Mesenchymal stem cell (in vitro differentiated cells and primary cell): ENCODE data around the gene NFIX.

Source experiments
- DNase-seq: peaks from one replicate; pipeline ENCODE4 v3.0.0-alpha.2; 2013
- H2AFZ ChIP-seq: one replicate; pipeline ENCODE4 v1.6.1; 2013; ENCODE audit warnings: low read depth, mild to moderate bottlenecking, control low read depth, inconsistent platforms, low read length, moderate library complexity
- H2AK5ac ChIP-seq: 2 replicates; pipeline ENCODE4 v1.6.1; 2013; ENCODE audit warnings: low read length, moderate library complexity, mild to moderate bottlenecking, inconsistent platforms; ENCODE audit not compliant: severe bottlenecking
- H2BK120ac ChIP-seq: one replicate; pipeline ENCODE4 v1.6.1; 2013; ENCODE audit warnings: low read depth, mild to moderate bottlenecking, inconsistent platforms, low read length, moderate library complexity
- H2BK12ac ChIP-seq, 2 experiments: one replicate each; pipeline ENCODE4 v1.6.1; 2013; ENCODE audit warnings: inconsistent platforms in 2 of 2, low read length in 2 of 2, mild to moderate bottlenecking in 2 of 2, moderate library complexity in 2 of 2, control low read depth in 1 of 2
- H2BK15ac ChIP-seq: one replicate; pipeline ENCODE4 v1.6.1; 2013; ENCODE audit warnings: mild to moderate bottlenecking, low read depth, inconsistent platforms; ENCODE audit not compliant: poor library complexity, severe bottlenecking
- H2BK5ac ChIP-seq: 2 replicates; pipeline ENCODE4 v1.6.1; 2013; ENCODE audit warnings: low read depth, mild to moderate bottlenecking, low read length, control low read depth, inconsistent platforms; ENCODE audit not compliant: poor library complexity, severe bottlenecking
- H3K14ac ChIP-seq, 2 experiments: one replicate each; pipeline ENCODE4 v1.6.1; 2013; ENCODE audit warnings: inconsistent platforms in 2 of 2, low read length in 2 of 2, control low read depth in 1 of 2, mild to moderate bottlenecking in 1 of 2, moderate library complexity in 1 of 2
- H3K18ac ChIP-seq, 2 experiments: one replicate each; pipeline ENCODE4 v1.6.1; 2013; ENCODE audit warnings: inconsistent platforms in 2 of 2, low read length in 2 of 2, control low read depth in 1 of 2, low read depth in 1 of 2, mild to moderate bottlenecking in 1 of 2
- H3K23ac ChIP-seq, 2 experiments: one replicate each; pipeline ENCODE4 v1.6.1; 2013; ENCODE audit warnings: inconsistent platforms in 2 of 2, low read length in 2 of 2, mild to moderate bottlenecking in 2 of 2, moderate library complexity in 2 of 2, control low read depth in 1 of 2
- H3K27ac ChIP-seq: 2 replicates; pipeline ENCODE4 v1.5.1; 2013; ENCODE audit warnings: mild to moderate bottlenecking, moderate library complexity, low read length, control low read depth, inconsistent platforms; ENCODE audit not compliant: poor library complexity, severe bottlenecking
- H3K27me3 ChIP-seq, 2 experiments: 2 replicates each; pipeline versions ENCODE4 v1.6.1 to v1.7.0; 2013; ENCODE audit warnings: low read length in 2 of 2, mild to moderate bottlenecking in 2 of 2, moderate library complexity in 2 of 2, control low read depth in 1 of 2, inconsistent platforms in 1 of 2; ENCODE audit not compliant: control insufficient read depth in 1 of 2, insufficient read depth in 1 of 2
- H3K36me3 ChIP-seq, 2 experiments: 2 replicates each; pipeline versions ENCODE4 v1.6.1 to v1.7.0; 2013; ENCODE audit warnings: low read length in 2 of 2, control low read depth in 1 of 2, inconsistent platforms in 1 of 2, low read depth in 1 of 2, mild to moderate bottlenecking in 1 of 2; ENCODE audit not compliant: insufficient read depth in 2 of 2, control insufficient read depth in 1 of 2
- H3K4ac ChIP-seq, 2 experiments: one replicate each; pipeline ENCODE4 v1.6.1; 2013; ENCODE audit warnings: inconsistent platforms in 2 of 2, low read length in 2 of 2, mild to moderate bottlenecking in 2 of 2, moderate library complexity in 2 of 2, control low read depth in 1 of 2, low read depth in 1 of 2
- H3K4me1 ChIP-seq: 2 replicates; pipeline ENCODE4 v1.6.1; 2013; ENCODE audit warnings: low read depth, low read length, control low read depth; ENCODE audit not compliant: control insufficient read depth, insufficient read depth
- H3K4me2 ChIP-seq: 2 replicates; pipeline ENCODE4 v1.6.1; 2013; ENCODE audit warnings: low read length, mild to moderate bottlenecking, inconsistent platforms; ENCODE audit not compliant: poor library complexity, severe bottlenecking
- H3K4me3 ChIP-seq, 2 experiments: 2 replicates each; pipeline versions ENCODE4 v1.5.1 to v1.7.0; 2013; ENCODE audit warnings: low read length in 2 of 2, mild to moderate bottlenecking in 2 of 2, control low read depth in 1 of 2, low read depth in 1 of 2; ENCODE audit not compliant: insufficient read depth in 1 of 2
- H3K79me1 ChIP-seq: replicated peaks from 2 replicates; pipeline ENCODE4 v1.6.1; 2013; ENCODE audit warnings: mild to moderate bottlenecking, control low read depth, low read length, inconsistent platforms; ENCODE audit not compliant: poor library complexity, severe bottlenecking
- H3K9ac ChIP-seq: 2 replicates; pipeline ENCODE4 v1.7.0; 2013; ENCODE audit warnings: mild to moderate bottlenecking, low read length, moderate library complexity
- H3K9me3 ChIP-seq: 2 replicates; pipeline ENCODE4 v1.7.0; 2013; ENCODE audit warnings: mild to moderate bottlenecking, low read length; ENCODE audit not compliant: control insufficient read depth
- H4K8ac ChIP-seq: one replicate; pipeline ENCODE4 v1.6.1; 2013; ENCODE audit warnings: inconsistent platforms, mild to moderate bottlenecking, low read length, moderate library complexity
- H4K91ac ChIP-seq: one replicate; pipeline ENCODE4 v1.6.1; 2013; ENCODE audit warnings: mild to moderate bottlenecking, low read length, inconsistent platforms
- WGBS: methylation state at CpG from one replicate; pipeline ENCODE4 v1.1.7; 2013; ENCODE audit warnings: mixed read lengths; 5-methylcytosine and 5-hydroxymethylcytosine counted together

NFIX gene

DNA sequence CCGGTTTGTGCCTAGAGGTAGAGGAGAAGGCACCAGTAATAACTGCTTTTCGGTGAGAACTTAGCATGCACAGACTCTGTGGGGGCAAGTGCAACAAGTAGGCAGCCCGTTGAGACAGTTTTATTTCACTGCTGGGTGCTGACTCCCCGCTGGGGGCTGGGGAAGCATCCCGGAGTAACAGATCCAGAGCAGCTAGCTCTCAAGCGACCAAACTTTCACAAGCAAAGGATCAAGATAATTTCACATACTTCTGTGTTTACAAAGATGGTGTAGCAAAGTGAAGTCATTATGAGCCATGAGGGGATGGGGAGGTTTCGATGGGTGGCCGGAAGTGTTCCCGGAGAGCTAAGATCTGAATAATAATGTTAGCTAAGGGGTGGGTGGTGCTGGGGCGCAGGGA, 125.5 kb downstream of the NFIX start:
- DNase-seq = peak; percentile 46
- H2BK15ac ChIP-seq = no peak overlapping the region
- H3K23ac ChIP-seq = no peak overlapping the region
- H3K4me3 ChIP-seq = peak overlapping the region in 1 of 2 experiments; percentile 86
- peak overlapping the region; percentile 42 for H3K27ac ChIP-seq
- peaks cover 6% of the 10 kb centered on the region for H3K79me1 ChIP-seq
- no peak overlapping the region for H4K8ac ChIP-seq
- no peak overlapping the region for H3K14ac ChIP-seq
- no peak overlapping the region for H3K4ac ChIP-seq
- peaks cover 40% of the 10 kb centered on the region for H3K4me1 ChIP-seq
- H3K18ac ChIP-seq = no peak overlapping the region
- no peaks in the 10 kb centered on the region for H3K9me3 ChIP-seq
- no peak overlapping the region for H2AK5ac ChIP-seq
- H3K9ac ChIP-seq = peak overlapping the region; percentile 89
- 72% methylated on average over 7 of the region's 10 CpGs for WGBS
- H3K36me3 ChIP-seq = peaks cover 9 to 30% of the 10 kb centered on the region in 2 experiments
- H2BK12ac ChIP-seq = no peak overlapping the region
- no peak overlapping the region for H4K91ac ChIP-seq
- no peak overlapping the region for H2BK5ac ChIP-seq
- no peak overlapping the region for H2BK120ac ChIP-seq
- peak overlapping the region; percentile 30 for H3K4me2 ChIP-seq
- no peaks in the 10 kb centered on the region for H3K27me3 ChIP-seq
- no peak overlapping the region for H2AFZ ChIP-seq

DNA sequence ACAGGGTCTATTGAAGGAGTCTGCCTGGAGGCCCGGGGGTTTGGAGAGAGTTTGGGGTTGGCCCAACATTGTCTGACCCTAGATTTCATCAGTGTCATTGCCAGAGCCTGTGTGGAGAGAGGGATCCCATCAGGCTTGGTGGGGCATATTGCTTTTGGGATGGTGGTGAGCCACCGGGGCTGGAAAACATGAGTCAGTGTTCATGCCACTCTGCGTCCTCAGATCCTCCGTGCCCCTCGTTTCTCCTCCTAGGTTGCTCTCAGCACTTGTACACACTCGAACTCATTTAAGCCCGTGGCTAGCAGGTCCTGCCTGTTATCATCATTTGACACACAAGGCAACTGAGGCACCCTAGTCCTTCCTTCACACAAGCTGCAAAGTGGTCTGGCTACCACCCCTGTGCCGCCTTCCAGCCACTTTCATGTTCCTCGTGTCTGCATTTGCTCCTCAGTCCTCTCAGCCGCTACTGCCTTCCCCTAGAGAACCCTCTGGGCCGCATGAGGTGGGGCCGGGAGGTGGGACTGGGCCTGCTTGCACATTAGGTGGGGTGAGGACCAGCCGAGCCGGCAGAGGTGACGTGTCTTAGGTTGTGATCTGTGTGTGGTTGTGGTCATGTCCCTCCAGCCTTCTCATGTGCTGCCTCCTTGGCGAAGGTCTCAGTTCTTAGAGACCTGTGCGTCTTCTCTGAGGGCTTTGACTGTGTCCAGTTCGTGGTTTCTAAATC, 126.4 kb downstream of the NFIX start:
- H3K27me3 ChIP-seq = no peaks in the 10 kb centered on the region
- H3K14ac ChIP-seq = no peak overlapping the region
- WGBS = 89% methylated on average over 18 of the region's 18 CpGs

DNA sequence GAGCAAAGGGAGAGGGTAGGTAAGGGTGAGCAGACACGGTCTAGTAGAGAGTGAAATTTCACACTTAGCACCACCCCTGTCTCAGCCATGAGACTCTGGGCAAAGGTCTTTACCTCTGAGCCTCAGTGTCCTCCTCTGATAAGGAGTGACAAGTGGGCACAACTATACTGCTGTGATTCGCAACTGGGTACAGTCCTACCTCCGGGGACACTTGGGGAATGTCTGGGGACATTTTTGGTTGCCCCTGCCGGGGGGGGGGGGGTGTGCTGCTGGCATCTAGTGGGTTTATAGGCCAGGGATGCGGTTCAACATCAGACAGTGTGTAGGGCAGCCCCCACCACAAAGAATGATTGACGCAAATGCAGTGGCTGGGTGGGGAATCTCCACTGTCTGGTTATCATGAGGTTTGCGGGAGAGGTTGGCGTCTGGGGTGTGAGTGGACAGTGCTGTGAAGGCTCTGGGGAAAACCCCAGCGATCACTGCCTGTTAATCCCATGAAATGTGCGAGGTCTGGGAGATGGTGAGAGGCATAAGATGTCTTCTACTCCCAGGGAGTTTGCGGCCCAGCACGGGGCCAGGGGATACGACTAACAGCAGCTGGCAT, 127.1 kb downstream of the NFIX start:
- WGBS = 90% methylated on average over 12 of the region's 13 CpGs
- Histone ChIP-seq H3K36me3 (peaks cover 14 to 38% of the 10 kb centered on the region in 2 experiments), H3K4me3 (no peak overlapping the region), H3K14ac (no peak overlapping the region), H2AFZ (no peak overlapping the region), H3K27ac (no peak overlapping the region), H3K23ac (no peak overlapping the region), H2BK120ac (no peak overlapping the region), H3K9ac (no peak overlapping the region), H4K8ac (no peak overlapping the region), H2BK5ac (no peak overlapping the region), H3K9me3 (no peaks in the 10 kb centered on the region), H3K4me1 (peaks cover 36% of the 10 kb centered on the region), H3K27me3 (no peaks in the 10 kb centered on the region), H2AK5ac (no peak overlapping the region), H2BK15ac (peak overlapping the region; percentile 38), H3K18ac (no peak overlapping the region), H4K91ac (no peak overlapping the region), H3K4ac (peak overlapping the region in 1 of 2 experiments; percentile 35), H3K4me2 (no peak overlapping the region), H3K79me1 (peaks cover 7% of the 10 kb centered on the region), H2BK12ac (no peak overlapping the region)
- no peak for DNase-seq

More for the DNA sequence above, 126.4 kb downstream of the NFIX start:
- H3K27ac ChIP-seq = no peak overlapping the region
- H2AFZ ChIP-seq = no peak overlapping the region
- no peak overlapping the region for H3K4me2 ChIP-seq
- no peak overlapping the region for H2BK15ac ChIP-seq
- H4K91ac ChIP-seq = no peak overlapping the region
- no peak overlapping the region for H3K4ac ChIP-seq
- no peak overlapping the region for H2BK5ac ChIP-seq
- no peak overlapping the region for H2BK12ac ChIP-seq
- peaks cover 14 to 37% of the 10 kb centered on the region in 2 experiments for H3K36me3 ChIP-seq
- peaks cover 7% of the 10 kb centered on the region for H3K79me1 ChIP-seq
- peak overlapping the region; percentile 33 for H2AK5ac ChIP-seq
- no peak overlapping the region for H3K4me3 ChIP-seq
- H3K9me3 ChIP-seq = no peaks in the 10 kb centered on the region
- no peak overlapping the region for H4K8ac ChIP-seq
- peak overlapping the region; percentile 89 for H3K9ac ChIP-seq
- DNase-seq = no peak
- no peak overlapping the region for H2BK120ac ChIP-seq
- H3K18ac ChIP-seq = no peak overlapping the region
- H3K23ac ChIP-seq = no peak overlapping the region
- H3K4me1 ChIP-seq = peaks cover 38% of the 10 kb centered on the region
